ENCODE results near the gene PRKCE.

DNA sequence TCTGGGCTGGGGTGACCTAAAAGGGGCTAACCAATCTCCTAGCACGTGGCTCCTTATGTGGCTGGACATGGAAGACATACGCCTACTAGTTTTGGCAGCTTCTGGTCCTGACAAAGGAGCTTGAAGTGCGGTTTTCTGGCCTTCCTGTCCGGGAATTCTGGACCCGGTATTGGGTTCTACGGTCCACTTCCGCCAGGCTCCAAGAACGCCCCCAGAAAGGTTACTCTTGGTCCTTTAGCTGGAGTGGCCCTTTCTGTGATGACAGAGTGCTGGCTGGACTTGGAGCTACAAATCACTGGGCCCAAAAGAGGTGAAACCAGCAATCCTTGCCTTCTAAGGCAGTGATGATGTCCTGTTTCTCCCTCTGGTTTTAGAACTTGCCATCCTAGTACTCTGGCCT, 481.5 kb downstream of the PRKCE start:
- TF ChIP-seq, protein P1, sequence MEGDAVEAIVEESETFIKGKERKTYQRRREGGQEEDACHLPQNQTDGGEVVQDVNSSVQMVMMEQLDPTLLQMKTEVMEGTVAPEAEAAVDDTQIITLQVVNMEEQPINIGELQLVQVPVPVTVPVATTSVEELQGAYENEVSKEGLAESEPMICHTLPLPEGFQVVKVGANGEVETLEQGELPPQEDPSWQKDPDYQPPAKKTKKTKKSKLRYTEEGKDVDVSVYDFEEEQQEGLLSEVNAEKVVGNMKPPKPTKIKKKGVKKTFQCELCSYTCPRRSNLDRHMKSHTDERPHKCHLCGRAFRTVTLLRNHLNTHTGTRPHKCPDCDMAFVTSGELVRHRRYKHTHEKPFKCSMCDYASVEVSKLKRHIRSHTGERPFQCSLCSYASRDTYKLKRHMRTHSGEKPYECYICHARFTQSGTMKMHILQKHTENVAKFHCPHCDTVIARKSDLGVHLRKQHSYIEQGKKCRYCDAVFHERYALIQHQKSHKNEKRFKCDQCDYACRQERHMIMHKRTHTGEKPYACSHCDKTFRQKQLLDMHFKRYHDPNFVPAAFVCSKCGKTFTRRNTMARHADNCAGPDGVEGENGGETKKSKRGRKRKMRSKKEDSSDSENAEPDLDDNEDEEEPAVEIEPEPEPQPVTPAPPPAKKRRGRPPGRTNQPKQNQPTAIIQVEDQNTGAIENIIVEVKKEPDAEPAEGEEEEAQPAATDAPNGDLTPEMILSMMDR (IDR thresholded peaks at IDR 0.05), result no peak
- TF ChIP-seq POLR2AphosphoS5 (IDR thresholded peaks at IDR 0.05; ENCODE audit: low read depth, low read length), result no peak
- no peak for TF ChIP-seq SIN3A (IDR thresholded peaks at IDR 0.05; ENCODE audit: borderline replicate concordance, insufficient read depth, low read depth, low read length)
- TF ChIP-seq, protein P2, sequence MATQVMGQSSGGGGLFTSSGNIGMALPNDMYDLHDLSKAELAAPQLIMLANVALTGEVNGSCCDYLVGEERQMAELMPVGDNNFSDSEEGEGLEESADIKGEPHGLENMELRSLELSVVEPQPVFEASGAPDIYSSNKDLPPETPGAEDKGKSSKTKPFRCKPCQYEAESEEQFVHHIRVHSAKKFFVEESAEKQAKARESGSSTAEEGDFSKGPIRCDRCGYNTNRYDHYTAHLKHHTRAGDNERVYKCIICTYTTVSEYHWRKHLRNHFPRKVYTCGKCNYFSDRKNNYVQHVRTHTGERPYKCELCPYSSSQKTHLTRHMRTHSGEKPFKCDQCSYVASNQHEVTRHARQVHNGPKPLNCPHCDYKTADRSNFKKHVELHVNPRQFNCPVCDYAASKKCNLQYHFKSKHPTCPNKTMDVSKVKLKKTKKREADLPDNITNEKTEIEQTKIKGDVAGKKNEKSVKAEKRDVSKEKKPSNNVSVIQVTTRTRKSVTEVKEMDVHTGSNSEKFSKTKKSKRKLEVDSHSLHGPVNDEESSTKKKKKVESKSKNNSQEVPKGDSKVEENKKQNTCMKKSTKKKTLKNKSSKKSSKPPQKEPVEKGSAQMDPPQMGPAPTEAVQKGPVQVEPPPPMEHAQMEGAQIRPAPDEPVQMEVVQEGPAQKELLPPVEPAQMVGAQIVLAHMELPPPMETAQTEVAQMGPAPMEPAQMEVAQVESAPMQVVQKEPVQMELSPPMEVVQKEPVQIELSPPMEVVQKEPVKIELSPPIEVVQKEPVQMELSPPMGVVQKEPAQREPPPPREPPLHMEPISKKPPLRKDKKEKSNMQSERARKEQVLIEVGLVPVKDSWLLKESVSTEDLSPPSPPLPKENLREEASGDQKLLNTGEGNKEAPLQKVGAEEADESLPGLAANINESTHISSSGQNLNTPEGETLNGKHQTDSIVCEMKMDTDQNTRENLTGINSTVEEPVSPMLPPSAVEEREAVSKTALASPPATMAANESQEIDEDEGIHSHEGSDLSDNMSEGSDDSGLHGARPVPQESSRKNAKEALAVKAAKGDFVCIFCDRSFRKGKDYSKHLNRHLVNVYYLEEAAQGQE (IDR thresholded peaks at IDR 0.05; ENCODE audit: insufficient read depth in 1 of 2, low read depth in 2 of 2, low read length in 1 of 2), result no peak
- no peak for TF ChIP-seq TCF7L2 (IDR thresholded peaks at IDR 0.05; ENCODE audit: low read depth, low read length)
